Calu3 (cell line): ENCODE measurements around the gene CHTOP. TPM values are rescaled to one million over a fixed set of nuclear protein-coding genes. Genes with fewer than 3 reads are reported as not detected.

Experiments
- BruUV-seq: library from RNA; stranded (reverse); fragments of 400-500 nt; replicated peaks from 2 replicates; lab custom pipeline; 2021; lab: Mats Ljungman, UMichigan
- CTCF ChIA-PET: fragments of 300-600 bp; sonication (Branson Sonifier 250); formaldehyde crosslinking; loops from one replicate; lab custom pipeline; 2022; ENCODE audit warnings: antibody characterized with exemption; lab: Charles Lee
- DNase-seq: peaks from one replicate; pipeline ENCODE4 v3.0.0; 2022
- H3K27ac Mint-ChIP-seq: one replicate; pipeline ENCODE4 v1.8.0; 2022; ENCODE audit warnings: mixed read lengths; ENCODE audit not compliant: unreplicated experiment
- H3K27me3 Mint-ChIP-seq: one replicate; pipeline ENCODE4 v1.8.0; 2022; ENCODE audit warnings: mixed read lengths; ENCODE audit not compliant: unreplicated experiment
- H3K36me3 Mint-ChIP-seq: one replicate; pipeline ENCODE4 v1.8.0; 2022; ENCODE audit warnings: mild to moderate bottlenecking, moderate library complexity, mixed read lengths; ENCODE audit not compliant: insufficient read depth, unreplicated experiment
- H3K4me1 Mint-ChIP-seq: one replicate; pipeline ENCODE4 v1.8.0; 2022; ENCODE audit warnings: mild to moderate bottlenecking, low read depth, mixed read lengths; ENCODE audit not compliant: unreplicated experiment
- H3K4me3 Mint-ChIP-seq: one replicate; pipeline ENCODE4 v1.8.0; 2022; ENCODE audit warnings: mild to moderate bottlenecking, low read depth, moderate library complexity, mixed read lengths; ENCODE audit not compliant: unreplicated experiment
- H3K9me3 Mint-ChIP-seq: one replicate; pipeline ENCODE4 v1.8.0; 2022; ENCODE audit warnings: low read depth, mixed read lengths; ENCODE audit not compliant: unreplicated experiment
- intact Hi-C: fragments of 100-400 bp; cut with micrococcal nuclease; formaldehyde crosslinking; loops from one replicate; pipeline ENCODE4 v1.10.0; 2022; ENCODE audit not compliant: unreplicated experiment
- total RNA-seq: library from RNA; stranded (reverse); gene quantifications from 2 replicates; pipeline ENCODE4 v1.2.3, GENCODE V29; 2022
- TF ChIP-seq, protein P1 (sequence below): fragments of 200-600 bp; IDR thresholded peaks from one replicate; pipeline ENCODE4 v1.8.0; 2022; ENCODE audit warnings: antibody characterized with exemption; ENCODE audit not compliant: unreplicated experiment

CHTOP gene
- total RNA-seq, 1 experiment from 2014 or later: 100 TPM

DNA sequence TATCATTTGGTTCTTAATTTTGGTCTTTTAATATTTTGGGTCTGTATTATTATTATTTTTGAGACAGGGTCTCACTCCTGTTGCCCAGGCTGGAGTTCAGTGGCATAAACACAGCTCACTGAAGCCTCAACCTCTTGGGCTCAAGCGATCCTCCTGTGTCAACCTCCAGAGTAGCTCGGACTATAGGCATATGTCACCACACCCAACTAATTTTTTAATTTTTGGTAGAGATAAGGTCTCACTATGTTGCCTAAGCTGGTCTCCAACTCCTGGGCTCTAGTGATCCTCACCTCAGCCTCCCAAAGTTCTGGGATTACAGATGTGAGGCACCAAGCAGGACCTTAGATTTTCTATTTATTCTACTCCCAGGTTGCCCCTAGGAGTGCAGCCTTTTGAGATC, 39.6 kb downstream of the CHTOP start:
- H3K36me3 Mint-ChIP-seq: peaks cover 5% of the 10 kb centered on the region
- H3K9me3 Mint-ChIP-seq: no peaks in the 10 kb centered on the region
- no peak overlapping the region for H3K27ac Mint-ChIP-seq
- intact Hi-C loops: loop anchor here (5.0 kb wide), 2 partner anchors 101 to 161 kb away; no protein-coding TSS in a partner anchor
- no TSS peak for BruUV-seq
- peaks cover 23% of the 10 kb centered on the region for H3K4me1 Mint-ChIP-seq
- no peak overlapping the region for H3K4me3 Mint-ChIP-seq
- peaks cover 17% of the 10 kb centered on the region for H3K27me3 Mint-ChIP-seq
- CTCF ChIA-PET: no interaction called here
- DNase-seq: no peak
- TF ChIP-seq, protein P1, sequence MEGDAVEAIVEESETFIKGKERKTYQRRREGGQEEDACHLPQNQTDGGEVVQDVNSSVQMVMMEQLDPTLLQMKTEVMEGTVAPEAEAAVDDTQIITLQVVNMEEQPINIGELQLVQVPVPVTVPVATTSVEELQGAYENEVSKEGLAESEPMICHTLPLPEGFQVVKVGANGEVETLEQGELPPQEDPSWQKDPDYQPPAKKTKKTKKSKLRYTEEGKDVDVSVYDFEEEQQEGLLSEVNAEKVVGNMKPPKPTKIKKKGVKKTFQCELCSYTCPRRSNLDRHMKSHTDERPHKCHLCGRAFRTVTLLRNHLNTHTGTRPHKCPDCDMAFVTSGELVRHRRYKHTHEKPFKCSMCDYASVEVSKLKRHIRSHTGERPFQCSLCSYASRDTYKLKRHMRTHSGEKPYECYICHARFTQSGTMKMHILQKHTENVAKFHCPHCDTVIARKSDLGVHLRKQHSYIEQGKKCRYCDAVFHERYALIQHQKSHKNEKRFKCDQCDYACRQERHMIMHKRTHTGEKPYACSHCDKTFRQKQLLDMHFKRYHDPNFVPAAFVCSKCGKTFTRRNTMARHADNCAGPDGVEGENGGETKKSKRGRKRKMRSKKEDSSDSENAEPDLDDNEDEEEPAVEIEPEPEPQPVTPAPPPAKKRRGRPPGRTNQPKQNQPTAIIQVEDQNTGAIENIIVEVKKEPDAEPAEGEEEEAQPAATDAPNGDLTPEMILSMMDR: no peak

DNA sequence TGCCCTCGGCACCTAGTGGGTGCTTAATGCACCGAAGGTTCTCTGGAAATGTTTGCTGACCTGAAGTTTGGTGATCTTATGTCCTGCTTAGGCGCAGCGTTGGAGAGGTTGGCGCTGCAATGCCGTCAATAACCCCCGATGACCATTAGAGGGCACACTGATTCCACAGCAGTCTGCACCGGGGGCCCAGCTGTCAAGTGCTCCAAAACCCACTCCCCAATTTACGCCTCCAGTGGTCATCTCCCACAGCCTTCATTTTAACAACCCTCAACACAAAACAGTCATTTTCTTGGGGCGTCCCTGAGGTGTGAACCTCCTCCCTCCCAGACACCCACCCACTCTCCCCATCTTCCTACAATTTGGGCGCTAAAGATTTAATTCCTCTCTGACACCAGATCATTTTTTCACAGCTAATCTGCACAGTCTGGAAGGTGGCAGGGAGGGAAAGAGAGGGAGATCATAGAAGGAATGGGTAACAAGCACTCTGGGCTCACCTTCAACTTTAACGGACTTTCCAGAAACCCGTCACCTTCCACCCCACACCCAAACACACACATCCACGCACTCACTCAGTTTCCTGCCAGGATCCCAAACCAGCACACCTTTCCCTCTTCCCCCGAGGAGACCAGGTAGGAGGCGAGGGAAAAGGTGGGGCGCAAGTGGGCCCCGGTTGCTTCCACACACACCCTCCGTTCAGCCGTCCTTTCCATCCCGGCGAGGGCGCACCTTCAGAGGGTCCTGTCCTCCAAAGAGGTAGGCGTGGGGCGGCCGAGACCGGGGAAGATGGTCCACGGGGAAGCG, 44.1 kb downstream of the CHTOP start:
- peaks cover 17% of the 10 kb centered on the region for H3K36me3 Mint-ChIP-seq
- peak; percentile 66 for DNase-seq
- no TSS peak for BruUV-seq
- CTCF ChIA-PET: interaction anchor here (0.6 to 1.2 kb wide), 6 partner anchors 31 to 308 kb away, joined by 3 to 4 read pairs (median 3); partner anchors contain the start of genes INTS3 and RAB13
- peaks cover 25% of the 10 kb centered on the region for H3K4me1 Mint-ChIP-seq
- peaks cover 61% of the 10 kb centered on the region for H3K27me3 Mint-ChIP-seq
- TF ChIP-seq, protein P1: peak; percentile 96
- peak overlapping the region; percentile 62 for H3K27ac Mint-ChIP-seq
- intact Hi-C loops: loop anchor here (1.0 to 5.0 kb wide), 2 partner anchors 71 to 309 kb away; partner anchors contain the start of gene RAB13
- peak overlapping the region; percentile 71 for H3K4me3 Mint-ChIP-seq
- no peaks in the 10 kb centered on the region for H3K9me3 Mint-ChIP-seq

DNA sequence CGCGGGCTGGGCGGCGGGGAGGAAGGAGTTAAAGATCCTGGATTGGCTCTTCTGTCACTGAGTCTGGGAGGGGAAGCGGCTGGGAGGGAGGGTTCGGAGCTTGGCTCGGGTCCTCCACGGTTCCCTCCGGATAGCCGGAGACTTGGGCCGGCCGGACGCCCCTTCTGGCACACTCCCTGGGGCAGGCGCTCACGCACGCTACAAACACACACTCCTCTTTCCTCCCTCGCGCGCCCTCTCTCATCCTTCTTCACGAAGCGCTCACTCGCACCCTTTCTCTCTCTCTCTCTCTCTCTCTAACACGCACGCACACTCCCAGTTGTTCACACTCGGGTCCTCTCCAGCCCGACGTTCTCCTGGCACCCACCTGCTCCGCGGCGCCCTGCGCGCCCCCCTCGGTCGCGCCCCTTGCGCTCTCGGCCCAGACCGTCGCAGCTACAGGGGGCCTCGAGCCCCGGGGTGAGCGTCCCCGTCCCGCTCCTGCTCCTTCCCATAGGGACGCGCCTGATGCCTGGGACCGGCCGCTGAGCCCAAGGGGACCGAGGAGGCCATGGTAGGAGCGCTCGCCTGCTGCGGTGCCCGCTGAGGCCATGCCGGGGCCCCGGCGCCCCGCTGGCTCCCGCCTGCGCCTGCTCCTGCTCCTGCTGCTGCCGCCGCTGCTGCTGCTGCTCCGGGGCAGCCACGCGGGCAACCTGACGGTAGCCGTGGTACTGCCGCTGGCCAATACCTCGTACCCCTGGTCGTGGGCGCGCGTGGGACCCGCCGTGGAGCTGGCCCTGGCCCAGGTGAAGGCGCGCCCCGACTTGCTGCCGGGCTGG, 44.9 kb downstream of the CHTOP start, which contains the start of gene NPR1:
Gene NPR1, plus strand, starts transcription at position 170 of the 818 bp plus-strand sequence. Its CDS starts 421 bp downstream, at position 591.
- DNase-seq: peak; percentile 37
- TF ChIP-seq, protein P1: no peak
- peaks cover 26% of the 10 kb centered on the region for H3K4me1 Mint-ChIP-seq
- peaks cover 69% of the 10 kb centered on the region for H3K27me3 Mint-ChIP-seq
- peaks cover 17% of the 10 kb centered on the region for H3K36me3 Mint-ChIP-seq
- CTCF ChIA-PET: interaction anchor here (0.6 to 1.2 kb wide), 5 partner anchors 30 to 307 kb away, joined by 3 to 4 read pairs (median 3); partner anchors contain the start of genes INTS3 and RAB13
- H3K27ac Mint-ChIP-seq: peak within 1 kb of the TSS; percentile 62
- H3K4me3 Mint-ChIP-seq: peak within 1 kb of the TSS; percentile 71
- no peaks in the 10 kb centered on the region for H3K9me3 Mint-ChIP-seq
- intact Hi-C loops: loop anchor here (5.0 kb wide), 1 partner anchor 309 kb away; the partner anchor contains the start of gene RAB13
- BruUV-seq: no TSS peak
